HG03108 (cell line): ENCODE results near the gene TMPRSS6.

Experiments used
- ATAC-seq: cut with Tn5 transposase; IDR thresholded peaks from one replicate; pipeline ENCODE4 v1.9.1; 2021; ENCODE audit warnings: moderate library complexity; ENCODE audit not compliant: unreplicated experiment

TMPRSS6 gene

DNA sequence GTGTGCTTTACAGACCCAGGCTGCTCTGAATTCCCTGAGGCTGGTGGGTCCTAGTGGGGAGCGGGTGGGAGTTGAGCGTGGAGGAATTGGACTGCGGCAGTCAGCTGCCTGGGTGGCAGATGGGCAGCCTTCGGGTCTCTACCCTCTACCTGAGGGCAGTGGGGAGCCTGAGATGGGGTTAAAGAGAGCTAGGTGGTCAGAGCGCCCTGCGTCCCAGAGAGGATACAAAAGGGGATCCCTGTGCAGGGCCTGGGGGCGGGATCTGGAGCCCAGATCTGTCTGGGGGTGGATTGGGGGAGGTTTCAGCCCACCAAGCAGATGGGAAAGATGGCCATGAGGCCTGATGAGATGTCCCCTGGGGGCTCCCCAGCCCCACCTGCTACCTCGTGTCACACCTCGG is 39.8 kb downstream of the TMPRSS6 start:
- no peak for ATAC-seq

- no peak for ATAC-seq
Observed at GRCh38 chr22:37069319-37069718, 40.2 kb downstream of the TMPRSS6 start.

GRCh38 chr22:37068859-37069258 is 40.7 kb downstream of the TMPRSS6 start:
- no peak for ATAC-seq

- no peak for ATAC-seq
Observed at GRCh38 chr22:37067428-37067827, 42.1 kb downstream of the TMPRSS6 start.

GRCh38 chr22:37065961-37066360 is 43.6 kb downstream of the TMPRSS6 start:
- ATAC-seq: no peak

- no peak for ATAC-seq
Observed at GRCh38 chr22:37065180-37065579, 44.3 kb downstream of the TMPRSS6 start.

GRCh38 chr22:37064553-37064952 is 45.0 kb downstream of the TMPRSS6 start:
- ATAC-seq: no peak

DNA sequence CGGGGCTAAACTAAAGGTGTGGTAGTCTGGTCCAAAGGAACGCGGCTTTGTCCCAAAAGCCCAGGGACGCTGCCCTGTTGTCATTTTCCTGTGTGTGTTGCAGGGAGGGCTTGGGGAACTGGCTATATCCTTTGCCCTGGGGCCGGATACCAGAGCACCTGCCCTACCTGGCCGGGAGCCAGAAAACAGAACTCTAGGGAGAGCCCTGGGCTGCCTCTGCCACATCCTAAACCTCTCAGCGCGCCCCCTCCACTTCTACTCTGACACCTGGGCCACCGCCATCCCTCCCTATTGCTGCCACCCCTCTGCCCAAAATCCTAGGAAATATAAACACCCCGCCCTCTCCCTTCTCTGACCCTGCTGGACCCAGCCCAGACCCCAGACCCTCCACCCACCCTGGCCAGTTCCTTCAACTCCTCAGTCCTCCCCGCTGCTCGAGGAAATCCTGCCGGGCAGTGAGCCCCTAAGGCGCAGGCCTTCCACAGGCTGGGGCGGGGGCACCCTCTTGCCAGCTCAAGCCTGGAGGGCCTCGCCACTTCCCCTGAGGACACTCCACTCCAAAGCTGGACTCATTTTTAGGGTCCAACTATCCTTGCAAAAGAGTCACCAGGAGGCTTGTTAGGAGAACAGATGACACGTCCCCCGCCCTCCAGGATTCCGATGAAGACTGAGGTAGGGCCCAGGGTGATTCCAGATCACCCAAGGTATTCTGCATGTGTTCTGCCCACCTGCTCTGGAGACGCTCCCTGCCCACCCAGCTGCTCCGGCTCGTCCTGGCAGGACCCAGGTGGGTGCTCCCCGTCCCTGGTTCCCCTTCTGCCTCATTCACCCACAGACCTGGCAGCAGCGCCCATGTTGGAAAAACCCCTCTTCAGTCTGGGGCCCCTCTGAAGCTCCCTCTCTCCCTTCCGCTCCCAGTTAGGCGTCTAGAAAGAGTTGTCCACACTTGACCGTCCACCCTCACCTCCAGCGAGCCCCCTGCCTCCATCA is 45.8 kb downstream of the TMPRSS6 start:
- ATAC-seq: no peak

GRCh38 chr22:37062702-37063381 is 46.7 kb downstream of the TMPRSS6 start:
- ATAC-seq: no peak

DNA sequence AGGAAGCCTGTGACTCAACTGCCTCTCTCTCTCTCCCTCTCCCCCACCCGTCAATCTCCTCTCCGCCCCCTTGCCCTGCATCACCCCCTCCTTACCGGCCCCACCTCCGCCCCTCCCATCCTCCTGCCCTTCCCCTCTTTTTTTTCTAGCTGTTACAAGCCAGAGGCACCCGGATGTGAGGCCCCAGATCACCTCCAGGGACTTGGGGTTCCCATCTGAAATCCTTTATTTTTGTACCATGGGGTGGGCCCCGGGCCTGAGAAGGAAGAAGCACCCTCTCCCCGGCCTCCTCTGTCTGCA is 47.2 kb downstream of the TMPRSS6 start:
- ATAC-seq: no peak

GRCh38 chr22:37061611-37062375 is 47.7 kb downstream of the TMPRSS6 start:
- no peak for ATAC-seq

- ATAC-seq: no peak
Observed at GRCh38 chr22:37060801-37061610, 48.5 kb downstream of the TMPRSS6 start.

DNA sequence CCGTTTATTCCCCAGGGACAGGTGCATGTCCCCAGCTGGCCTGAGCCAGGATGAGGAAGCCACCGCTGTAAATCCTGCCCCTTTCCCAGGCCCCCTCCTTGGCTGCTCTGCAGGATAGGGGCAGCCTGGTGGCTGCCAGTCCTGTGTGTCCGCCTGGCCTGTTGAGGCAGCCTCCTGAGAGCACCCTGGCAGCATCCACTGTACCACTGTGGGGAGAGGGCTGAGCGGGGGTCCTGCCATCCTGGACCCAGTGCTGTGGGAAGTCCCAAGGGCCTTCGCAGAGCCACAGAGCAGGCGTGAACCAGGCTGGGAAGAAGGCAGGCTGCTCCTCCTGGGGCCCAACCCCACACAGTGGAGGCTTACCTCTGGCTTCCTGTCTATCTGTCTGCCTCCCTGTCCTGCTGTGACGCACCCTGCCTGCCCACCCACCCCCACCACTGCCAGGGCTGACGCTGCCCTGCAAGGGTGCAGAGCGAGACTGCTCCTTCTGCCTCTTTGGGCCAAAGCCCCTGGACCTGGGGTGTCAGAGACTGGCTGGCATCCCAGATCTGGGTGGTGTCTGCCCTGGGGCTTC is 49.5 kb downstream of the TMPRSS6 start:
- no peak for ATAC-seq

DNA sequence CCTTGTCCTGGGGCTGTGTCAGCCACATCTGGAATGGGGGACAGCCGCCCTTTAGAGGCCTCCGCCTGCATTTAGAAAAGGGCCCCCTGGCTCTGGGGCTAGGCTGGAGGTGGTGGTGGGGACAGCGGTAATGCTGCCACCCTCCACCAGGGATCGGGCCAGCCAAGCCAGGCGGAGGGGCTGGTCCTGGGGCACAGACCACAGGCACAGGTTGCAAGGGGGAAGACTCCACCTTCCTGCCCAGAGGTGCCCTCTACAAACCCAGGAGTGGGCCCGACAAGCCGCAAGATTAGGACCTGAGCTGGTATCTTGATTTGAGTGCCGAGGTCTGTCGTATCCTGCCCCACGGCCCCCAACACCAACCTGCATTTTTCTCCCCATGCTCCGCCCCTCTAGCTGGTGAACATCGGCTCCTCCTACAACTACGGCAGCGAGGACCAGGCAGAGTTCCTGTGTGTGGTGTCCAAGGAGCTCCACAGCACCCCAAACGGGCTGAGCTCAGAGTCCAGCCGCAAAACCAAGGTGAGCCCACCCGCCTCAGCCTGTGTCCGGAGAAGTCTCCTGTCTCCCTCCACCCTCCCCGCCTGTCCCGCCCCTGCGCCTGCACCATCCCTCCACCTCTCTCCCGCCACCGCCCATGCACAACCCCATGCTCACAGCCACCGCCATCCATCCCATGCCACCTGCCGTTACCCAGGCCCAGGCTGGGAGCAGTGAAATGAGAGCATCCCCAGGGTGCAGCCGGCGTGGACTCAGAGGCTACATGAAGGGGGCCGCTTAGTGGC is 50.4 kb downstream of the TMPRSS6 start:
- no peak for ATAC-seq

DNA sequence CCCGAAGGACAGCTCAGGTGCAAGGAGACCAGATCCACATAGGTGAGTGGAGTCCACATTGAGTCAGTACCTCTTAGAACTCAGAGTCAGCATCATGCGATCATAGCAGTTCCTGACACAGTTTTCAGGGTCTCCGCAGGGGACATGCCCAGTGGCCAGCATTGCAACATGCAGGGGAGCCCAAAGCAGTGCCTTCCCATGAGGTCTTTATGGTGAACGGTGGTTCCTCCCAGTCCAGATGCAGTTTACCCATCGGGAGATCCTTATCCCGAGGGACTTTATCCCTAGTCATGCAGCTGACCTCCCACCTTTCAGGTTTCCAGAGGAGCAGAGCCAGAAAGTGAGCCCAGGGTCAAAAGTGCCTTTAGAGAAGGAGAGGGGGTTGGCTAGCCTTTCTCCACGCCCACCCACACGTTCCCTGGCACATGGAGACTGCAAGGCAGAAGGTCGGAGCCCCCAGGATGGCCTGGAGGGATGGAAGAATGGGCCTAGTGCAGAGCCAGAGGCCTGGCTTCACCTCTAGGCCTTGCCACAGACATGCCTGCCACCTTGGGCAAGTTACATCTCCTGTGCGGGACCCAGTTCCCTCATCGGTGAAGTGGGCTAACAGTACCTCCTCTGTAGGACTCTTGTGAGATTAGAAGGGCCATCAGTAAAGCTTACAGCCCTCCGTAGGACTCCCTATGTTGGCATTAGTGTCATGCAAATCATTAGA is 51.6 kb downstream of the TMPRSS6 start:
- ATAC-seq: no peak

DNA sequence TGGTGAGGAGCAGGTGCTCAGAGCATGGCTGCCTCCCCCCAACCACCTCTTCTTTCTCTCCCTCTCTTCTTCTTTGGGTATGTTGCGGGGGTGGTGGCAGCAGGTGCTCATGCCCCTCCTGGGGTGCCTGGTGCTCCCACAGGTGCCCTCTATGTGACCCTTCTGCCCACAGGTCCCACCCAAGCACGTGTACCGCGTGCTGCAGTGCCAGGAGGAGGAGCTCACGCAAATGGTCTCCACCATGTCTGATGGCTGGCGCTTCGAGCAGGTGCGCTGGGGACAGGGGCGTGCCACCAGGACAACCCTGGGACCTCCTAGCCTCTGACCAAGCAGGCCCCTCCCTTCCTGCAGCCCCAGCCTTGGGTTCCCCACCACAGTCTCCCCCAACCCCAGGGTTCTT is 52.3 kb downstream of the TMPRSS6 start:
- no peak for ATAC-seq

- ATAC-seq: no peak
Observed at GRCh38 chr22:37056246-37056645, 53.3 kb downstream of the TMPRSS6 start.

DNA sequence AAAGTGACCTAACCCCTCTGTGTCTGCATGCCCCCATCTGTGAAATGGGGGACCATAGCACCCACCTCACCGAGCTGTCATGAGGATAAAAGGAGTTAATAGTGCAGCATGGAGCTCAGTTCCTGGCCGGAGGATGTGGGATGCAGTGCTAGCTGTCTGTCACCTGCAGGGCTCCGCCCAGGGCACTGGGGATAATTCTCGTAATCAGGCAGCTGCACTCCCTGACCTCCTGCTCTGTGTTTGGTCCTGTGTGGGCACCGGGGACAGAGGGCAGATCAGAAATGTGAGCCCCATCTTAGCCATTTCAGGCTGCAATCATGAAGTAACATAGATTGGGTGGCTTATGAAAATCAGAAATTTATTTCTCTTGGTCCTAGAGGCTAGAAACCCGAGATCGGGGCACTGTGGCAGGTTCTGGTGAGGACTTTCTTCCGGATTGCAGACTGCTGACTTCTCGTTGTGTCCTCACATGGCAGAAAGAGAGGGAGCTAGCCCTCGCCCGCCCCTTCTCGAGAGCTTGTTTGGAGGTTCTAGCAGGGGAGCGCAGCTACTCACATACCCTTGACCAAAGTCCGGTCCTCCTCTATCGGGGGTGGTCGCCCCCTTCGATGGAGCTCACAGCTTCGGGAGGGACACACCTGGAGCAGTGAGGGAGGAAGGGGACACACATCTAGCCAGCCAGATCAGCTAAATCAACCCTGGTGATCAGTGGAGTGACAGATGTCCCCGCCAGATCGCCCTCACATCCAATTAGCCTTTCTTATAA is 54.7 kb downstream of the TMPRSS6 start:
- no peak for ATAC-seq
